H9 (cell line): Measurements from ENCODE around the gene GNG3. TPM values are rescaled to one million over a fixed set of nuclear protein-coding genes. Genes with fewer than 3 reads are reported as not detected.

Source experiments
- DNase-seq: peaks from one replicate; pipeline ENCODE4 v3.0.0-alpha.2; 2017
- H2AFZ ChIP-seq: one replicate; pipeline ENCODE4 v1.6.1; 2013; ENCODE audit warnings: mild to moderate bottlenecking, low read length, control low read depth, moderate library complexity
- H2AK5ac ChIP-seq: 2 replicates; pipeline ENCODE4 v1.6.1; 2013; ENCODE audit warnings: low read length, control low read depth, mixed read lengths; ENCODE audit not compliant: insufficient read length
- H2BK120ac ChIP-seq: one replicate; pipeline ENCODE4 v1.6.1; 2013; ENCODE audit warnings: low read depth, mild to moderate bottlenecking, low read length, control low read depth, inconsistent platforms; ENCODE audit not compliant: poor library complexity, severe bottlenecking
- H2BK12ac ChIP-seq: 2 replicates; pipeline ENCODE4 v1.6.1; 2013; ENCODE audit warnings: low read length, control low read depth, mixed read lengths, low read depth; ENCODE audit not compliant: insufficient read length
- H2BK15ac ChIP-seq: 2 replicates; pipeline ENCODE4 v1.6.1; 2013; ENCODE audit warnings: low read depth, low read length, control low read depth
- H2BK20ac ChIP-seq: one replicate; pipeline ENCODE4 v1.6.1; 2013; ENCODE audit warnings: low read depth, mild to moderate bottlenecking, low read length, control low read depth, inconsistent platforms; ENCODE audit not compliant: poor library complexity, severe bottlenecking
- H2BK5ac ChIP-seq: 2 replicates; pipeline ENCODE4 v1.6.1; 2013; ENCODE audit warnings: low read length, control low read depth, mixed read lengths; ENCODE audit not compliant: insufficient read length
- H3K14ac ChIP-seq: 2 replicates; pipeline ENCODE4 v1.6.1; 2013; ENCODE audit warnings: low read length, control low read depth; ENCODE audit not compliant: insufficient read depth
- H3K18ac ChIP-seq: 2 replicates; pipeline ENCODE4 v1.6.1; 2013; ENCODE audit warnings: low read depth, mild to moderate bottlenecking, mixed read lengths, low read length, control low read depth; ENCODE audit not compliant: insufficient read length
- H3K23ac ChIP-seq: 2 replicates; pipeline ENCODE4 v1.6.1; 2013; ENCODE audit warnings: low read length, control low read depth, mixed read lengths, low read depth; ENCODE audit not compliant: insufficient read length
- H3K23me2 ChIP-seq: 2 replicates; pipeline ENCODE4 v1.6.1; 2013; ENCODE audit warnings: low read depth, mild to moderate bottlenecking, mixed read lengths, low read length, control low read depth; ENCODE audit not compliant: insufficient read length, poor library complexity, severe bottlenecking
- H3K27ac ChIP-seq: 2 replicates; pipeline ENCODE4 v1.5.1; 2013; ENCODE audit warnings: low read length, control low read depth, mixed read lengths, low read depth; ENCODE audit not compliant: insufficient read length
- H3K27me3 ChIP-seq: 2 replicates; pipeline ENCODE4 v1.6.1; 2013; ENCODE audit warnings: low read length, control low read depth, inconsistent platforms; ENCODE audit not compliant: insufficient read depth
- H3K4ac ChIP-seq: 2 replicates; pipeline ENCODE4 v1.6.1; 2013; ENCODE audit warnings: low read depth, mild to moderate bottlenecking, control low read depth, inconsistent platforms, low read length, moderate library complexity
- H3K4me1 ChIP-seq: 2 replicates; pipeline ENCODE4 v1.6.1; 2013; ENCODE audit warnings: low read length, control low read depth, inconsistent platforms; ENCODE audit not compliant: insufficient read depth
- H3K4me2 ChIP-seq: 2 replicates; pipeline ENCODE4 v1.6.1; 2013; ENCODE audit warnings: low read length, control low read depth, mixed read lengths; ENCODE audit not compliant: insufficient read length, insufficient read depth
- H3K56ac ChIP-seq: 2 replicates; pipeline ENCODE4 v1.6.1; 2013; ENCODE audit warnings: low read depth, mild to moderate bottlenecking, mixed read lengths, low read length, control low read depth; ENCODE audit not compliant: insufficient read length
- H3K79me1 ChIP-seq: 2 replicates; pipeline ENCODE4 v1.6.1; 2013; ENCODE audit warnings: low read depth, mild to moderate bottlenecking, moderate library complexity, low read length, control low read depth, inconsistent platforms; ENCODE audit not compliant: insufficient read depth, poor library complexity, severe bottlenecking
- H3K79me2 ChIP-seq: 2 replicates; pipeline ENCODE4 v1.6.1; 2013; ENCODE audit warnings: low read length, control low read depth, inconsistent platforms; ENCODE audit not compliant: insufficient read depth
- H3K9ac ChIP-seq: 2 replicates; pipeline ENCODE4 v1.6.1; 2013; ENCODE audit warnings: low read length, control low read depth, mixed read lengths; ENCODE audit not compliant: insufficient read length; ENCODE audit errors: extremely low read depth
- H3K9me3 ChIP-seq: one replicate; pipeline ENCODE4 v1.6.1; 2013; ENCODE audit warnings: low read depth, low read length, inconsistent platforms; ENCODE audit not compliant: control insufficient read depth
- H3T11ph ChIP-seq: one replicate; pipeline ENCODE4 v1.6.1; 2013; ENCODE audit warnings: mild to moderate bottlenecking, low read length, control low read depth, inconsistent platforms
- H4K20me1 ChIP-seq: one replicate; pipeline ENCODE4 v1.6.1; 2013; ENCODE audit not compliant: control insufficient read depth, insufficient read length, insufficient read depth
- H4K5ac ChIP-seq: 2 replicates; pipeline ENCODE4 v1.6.1; 2013; ENCODE audit warnings: low read depth, mild to moderate bottlenecking, mixed read lengths, low read length, control low read depth; ENCODE audit not compliant: insufficient read length
- H4K8ac ChIP-seq: replicated peaks from 2 replicates; pipeline ENCODE4 v1.6.1; 2013; ENCODE audit warnings: low read length, control low read depth, mixed read lengths, low read depth; ENCODE audit not compliant: insufficient read length
- H4K91ac ChIP-seq: 2 replicates; pipeline ENCODE4 v1.6.1; 2013; ENCODE audit warnings: low read depth, mild to moderate bottlenecking, moderate library complexity, mixed read lengths, low read length, control low read depth; ENCODE audit not compliant: insufficient read length
- H3K27ac Mint-ChIP-seq, 3 experiments: 2 replicates in 2 of 3; 3 replicates in 1 of 3; pipeline ENCODE4 v1.8.0; 2020 to 2021; ENCODE audit warnings: mixed read lengths in 3 of 3, mild to moderate bottlenecking in 1 of 3, moderate library complexity in 1 of 3
- H3K27me3 Mint-ChIP-seq: 2 replicates; pipeline ENCODE4 v1.8.0; 2021; ENCODE audit warnings: low read depth, mild to moderate bottlenecking, moderate library complexity, mixed read lengths
- H3K36me3 Mint-ChIP-seq, 3 experiments: 2 replicates in 2 of 3; 3 replicates in 1 of 3; pipeline ENCODE4 v1.8.0; 2020 to 2021; ENCODE audit warnings: low read depth in 3 of 3, mixed read lengths in 3 of 3; ENCODE audit not compliant: insufficient read depth in 1 of 3
- H3K4me1 Mint-ChIP-seq, 2 experiments: 2 replicates each; pipeline ENCODE4 v1.8.0; 2020; ENCODE audit warnings: mixed read lengths in 2 of 2
- H3K4me3 Mint-ChIP-seq, 2 experiments: 2 replicates in 1 of 2; 3 replicates in 1 of 2; pipeline ENCODE4 v1.8.0; 2020 to 2021; ENCODE audit warnings: mild to moderate bottlenecking in 2 of 2, mixed read lengths in 2 of 2, moderate library complexity in 1 of 2
- H3K9me3 Mint-ChIP-seq, 2 experiments: 2 replicates in 1 of 2; 3 replicates in 1 of 2; pipeline ENCODE4 v1.8.0; 2020; ENCODE audit warnings: mild to moderate bottlenecking in 2 of 2, mixed read lengths in 2 of 2, moderate library complexity in 1 of 2
- CTCF ChIP-seq: fragments of 200-600 bp; sonication (generic); conservative IDR thresholded peaks from 3 replicates; pipeline ENCODE4 v1.8.0; 2021; ENCODE audit warnings: antibody characterized with exemption, mild to moderate bottlenecking
- WGBS: extraction: QIAGEN DNeasy Blood & Tissue Kit; methylation state at CpG from one replicate; pipeline ENCODE4 v1.1.7; 2013; ENCODE audit warnings: missing lambda C conversion rate, low lambda C conversion rate, mixed read lengths; ENCODE audit not compliant: insufficient read length; ENCODE audit errors: extremely low coverage; 5-methylcytosine and 5-hydroxymethylcytosine counted together
- total RNA-seq: library from RNA; stranded (reverse); gene quantifications from 2 replicates; pipeline ENCODE4 v1.2.1, GENCODE V29; 2021

The GNG3 gene
- total RNA-seq, 1 experiment from 2014 or later, result 3.2 TPM

- no peak overlapping the region for H2BK120ac ChIP-seq
- no peak overlapping the region for H3K4ac ChIP-seq
- no peaks in the 10 kb centered on the region for H3K27me3 ChIP-seq
- H2BK20ac ChIP-seq, result no peak overlapping the region
- no CpG with 5 or more reads among the region's 4 CpGs for WGBS
- H3K9me3 Mint-ChIP-seq, result 0 out of 5 replicates have a peak, but pooled peaks cover 0 to 2% of the 10 kb centered on the region in 2 experiments
- no peaks in the 10 kb centered on the region for H3K79me2 ChIP-seq
- peaks cover 8% of the 10 kb centered on the region for H3K23me2 ChIP-seq
- no peak overlapping the region for H3K4me2 ChIP-seq
- no peak overlapping the region for H4K5ac ChIP-seq
- no peak overlapping the region for H4K8ac ChIP-seq
- no peak overlapping the region for H2BK5ac ChIP-seq
- no peak overlapping the region for H3K23ac ChIP-seq
- no peak overlapping the region for H3K56ac ChIP-seq
- H3K9ac ChIP-seq, result no peak overlapping the region
- peak overlapping the region; percentile 0 to 15; a peak in 2 of 5 replicates for H3K4me3 Mint-ChIP-seq
- peaks cover 15 to 20% of the 10 kb centered on the region in 2 experiments for H3K4me1 Mint-ChIP-seq
- H3K4me1 ChIP-seq, result no peaks in the 10 kb centered on the region
- peaks cover 12 to 25% (median 22%) of the 10 kb centered on the region in 3 experiments; a peak in 6 of 7 replicates for H3K36me3 Mint-ChIP-seq
- peak overlapping the region in 1 of 3 experiments; percentile 66; a peak in 1 of 7 replicates for H3K27ac Mint-ChIP-seq
- H3K27ac ChIP-seq, result no peak overlapping the region
- no peak overlapping the region for H4K91ac ChIP-seq
- H2BK12ac ChIP-seq, result no peak overlapping the region
- no peaks in the 10 kb centered on the region for H3K9me3 ChIP-seq
- H2BK15ac ChIP-seq, result no peak overlapping the region
- H3K79me1 ChIP-seq, result no peaks in the 10 kb centered on the region
- H3K18ac ChIP-seq, result no peak overlapping the region
- no peaks in the 10 kb centered on the region for H4K20me1 ChIP-seq
- H2AK5ac ChIP-seq, result no peak overlapping the region
- TF ChIP-seq CTCF, result peak; percentile 46; the same call in 2 of the 3 replicates
- H3T11ph ChIP-seq, result no peak overlapping the region
- no peaks in the 10 kb centered on the region for H3K27me3 Mint-ChIP-seq
- no peak for DNase-seq
- no peak overlapping the region for H3K14ac ChIP-seq
- no peak overlapping the region for H2AFZ ChIP-seq
These were observed 26.6 kb upstream of the GNG3 start for GRCh38 chr11:62680825-62681240.
